Lung (tissue), 12 donors: ENCODE results near the gene USP28. TPM values are rescaled to one million over a fixed set of nuclear protein-coding genes. Genes with fewer than 3 reads are reported as not detected.
A peak's percentile ranks its signal among the peaks of the same experiment; 100 is the strongest.

Experiments
- ATAC-seq: fragments of 200-7000 bp; cut with Tn5 transposase; one replicate; pipeline ENCODE4 v1.9.1; 2020; ENCODE audit warnings: moderate number of reproducible peaks; ENCODE audit not compliant: insufficient read depth, low FRiP score
- DNase-seq, 3 donors: peaks; one replicate each; pipeline ENCODE4 v3.0.0-alpha.2; 2013 to 2017
- H3K27ac ChIP-seq, 2 donors: one replicate each; pipeline ENCODE4 v1.5.1; 2013; ENCODE audit warnings: mild to moderate bottlenecking in 2 of 2, moderate library complexity in 2 of 2, control low read depth in 1 of 2, inconsistent platforms in 1 of 2, low read depth in 1 of 2, low read length in 1 of 2
- H3K27me3 ChIP-seq, 3 donors: one replicate each; pipeline ENCODE4 v1.5.1; 2013; ENCODE audit warnings: low read length in 2 of 3; ENCODE audit not compliant: control insufficient read depth in 3 of 3, insufficient read depth in 3 of 3
- H3K36me3 ChIP-seq, 4 donors: one replicate each; pipeline ENCODE4 v1.5.1; 2013; ENCODE audit warnings: low read length in 4 of 4, mild to moderate bottlenecking in 1 of 4, moderate library complexity in 1 of 4; ENCODE audit not compliant: control insufficient read depth in 4 of 4, insufficient read depth in 4 of 4
- H3K4me1 ChIP-seq, 5 donors: one replicate each; pipeline ENCODE4 v1.5.1; 2013; ENCODE audit warnings: low read length in 5 of 5, mild to moderate bottlenecking in 2 of 5, moderate library complexity in 1 of 5; ENCODE audit not compliant: control insufficient read depth in 5 of 5, insufficient read depth in 5 of 5
- H3K4me3 ChIP-seq: one replicate; pipeline ENCODE4 v1.5.1; 2013; ENCODE audit warnings: mild to moderate bottlenecking, control low read depth, moderate library complexity
- H3K9ac ChIP-seq, 2 donors: one replicate each; pipeline ENCODE4 v1.5.1; 2013; ENCODE audit warnings: low read length in 2 of 2, control low read depth in 1 of 2; ENCODE audit not compliant: insufficient read depth in 1 of 2
- H3K9me3 ChIP-seq, 4 donors: one replicate each; pipeline ENCODE4 v1.5.1; 2013; ENCODE audit warnings: low read length in 3 of 4, mild to moderate bottlenecking in 1 of 4, moderate library complexity in 1 of 4; ENCODE audit not compliant: control insufficient read depth in 4 of 4, insufficient read depth in 3 of 4
- WGBS, 2 donors: extraction: QIAGEN DNeasy Blood & Tissue Kit; methylation state at CpG; one replicate each; pipeline ENCODE4 v1.1.7; 2013; 5-methylcytosine and 5-hydroxymethylcytosine counted together
- polyA plus RNA-seq, 2 donors: library from polyadenylated mRNA; stranded (reverse); fragments of 200-250 nt; gene quantifications; one replicate each; pipeline ENCODE4 v1.2.1, GENCODE V29; 2013
- total RNA-seq, 2 donors: library from RNA; depleted of rRNA in 1 of 2; stranded (reverse); fragments of >200 nt in 1 of 2; gene quantifications; one replicate each; pipeline ENCODE4 v1.2.1, GENCODE V29; 2014 to 2021
- TF ChIP-seq, protein P1 (sequence below): IDR thresholded peaks from 2 replicates; pipeline ENCODE4 v1.5.1; 2012; ENCODE audit warnings: mild to moderate bottlenecking; ENCODE audit errors: control extremely low read depth, extremely low read depth
- donor health status: control.
- donor health status: control.
- donor health status: Bipolar disorder and iron deficiency.
- donor health status: healthy.
- donor health status: DM: yes; HTN: yes; CAD: no.

The USP28 gene
- total and polyA plus RNA-seq, 4 donors: 3.5 to 45.3 (median 14.2) TPM

DNA sequence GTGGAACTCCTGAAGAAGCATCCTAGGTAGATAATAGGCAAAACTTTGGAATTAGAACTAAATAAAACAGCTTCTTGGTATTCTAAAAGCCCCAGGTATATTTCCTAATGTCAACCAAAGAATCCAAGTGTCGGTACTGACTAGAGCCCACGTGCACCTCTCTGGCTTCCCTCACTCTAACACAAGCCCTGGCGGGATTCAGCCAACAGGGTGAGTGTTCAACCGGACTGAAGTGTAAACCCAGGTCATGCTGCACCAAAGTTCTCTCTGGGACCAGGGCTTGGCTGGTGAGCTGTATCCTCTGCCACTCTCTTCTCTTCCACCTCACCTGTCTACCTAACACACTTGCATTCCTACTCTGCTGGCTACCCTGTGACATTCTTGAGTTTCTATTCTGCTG, 40.1 kb downstream of the USP28 start:
- Histone ChIP-seq H3K4me1 (peaks cover 0 to 3% (median 0%) of the 10 kb centered on the region in 5 donors), H3K4me3 (no peak overlapping the region), H3K27ac (no peak overlapping the region), H3K27me3 (no peaks in the 10 kb centered on the region), H3K9me3 (no peaks in the 10 kb centered on the region), H3K9ac (no peak overlapping the region), H3K36me3 (peaks cover 17 to 25% (median 23%) of the 10 kb centered on the region in 4 donors)
- DNase-seq (no peak), ATAC-seq (no peak)
- TF ChIP-seq, protein P1, sequence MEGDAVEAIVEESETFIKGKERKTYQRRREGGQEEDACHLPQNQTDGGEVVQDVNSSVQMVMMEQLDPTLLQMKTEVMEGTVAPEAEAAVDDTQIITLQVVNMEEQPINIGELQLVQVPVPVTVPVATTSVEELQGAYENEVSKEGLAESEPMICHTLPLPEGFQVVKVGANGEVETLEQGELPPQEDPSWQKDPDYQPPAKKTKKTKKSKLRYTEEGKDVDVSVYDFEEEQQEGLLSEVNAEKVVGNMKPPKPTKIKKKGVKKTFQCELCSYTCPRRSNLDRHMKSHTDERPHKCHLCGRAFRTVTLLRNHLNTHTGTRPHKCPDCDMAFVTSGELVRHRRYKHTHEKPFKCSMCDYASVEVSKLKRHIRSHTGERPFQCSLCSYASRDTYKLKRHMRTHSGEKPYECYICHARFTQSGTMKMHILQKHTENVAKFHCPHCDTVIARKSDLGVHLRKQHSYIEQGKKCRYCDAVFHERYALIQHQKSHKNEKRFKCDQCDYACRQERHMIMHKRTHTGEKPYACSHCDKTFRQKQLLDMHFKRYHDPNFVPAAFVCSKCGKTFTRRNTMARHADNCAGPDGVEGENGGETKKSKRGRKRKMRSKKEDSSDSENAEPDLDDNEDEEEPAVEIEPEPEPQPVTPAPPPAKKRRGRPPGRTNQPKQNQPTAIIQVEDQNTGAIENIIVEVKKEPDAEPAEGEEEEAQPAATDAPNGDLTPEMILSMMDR: no peak
- WGBS, 2 donors: 94 to 95% methylated on average over 4 of the region's 4 CpGs

DNA sequence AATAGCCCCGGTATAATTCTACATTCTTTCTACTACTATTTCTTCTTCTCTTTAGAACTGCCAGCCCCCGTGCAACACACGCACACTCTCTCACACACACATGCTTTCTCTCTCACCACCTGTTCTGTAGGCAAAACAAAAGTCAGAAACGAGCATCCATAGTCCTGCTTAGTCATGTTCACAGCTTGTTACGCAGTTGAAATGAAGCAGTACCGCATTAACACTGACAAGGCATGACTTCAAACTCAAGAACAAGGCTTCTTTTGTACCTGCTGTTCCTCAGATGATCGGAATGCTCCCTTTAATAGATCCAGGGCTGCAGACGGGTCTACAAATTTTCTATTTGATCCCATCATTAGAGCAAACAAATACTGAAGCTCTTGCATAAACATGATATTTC, 42.2 kb downstream of the USP28 start:
- Histone ChIP-seq H3K9ac (no peak overlapping the region), H3K9me3 (no peaks in the 10 kb centered on the region), H3K27ac (no peak overlapping the region), H3K27me3 (no peaks in the 10 kb centered on the region), H3K4me3 (no peak overlapping the region), H3K4me1 (peaks cover 0 to 3% (median 0%) of the 10 kb centered on the region in 5 donors), H3K36me3 (peaks cover 12 to 23% (median 18%) of the 10 kb centered on the region in 4 donors)
- TF ChIP-seq, protein P1: no peak
- WGBS, 2 donors: 92 to 94% methylated on average over 8 of the region's 8 CpGs
- ATAC-seq (no peak), DNase-seq (no peak)

DNA sequence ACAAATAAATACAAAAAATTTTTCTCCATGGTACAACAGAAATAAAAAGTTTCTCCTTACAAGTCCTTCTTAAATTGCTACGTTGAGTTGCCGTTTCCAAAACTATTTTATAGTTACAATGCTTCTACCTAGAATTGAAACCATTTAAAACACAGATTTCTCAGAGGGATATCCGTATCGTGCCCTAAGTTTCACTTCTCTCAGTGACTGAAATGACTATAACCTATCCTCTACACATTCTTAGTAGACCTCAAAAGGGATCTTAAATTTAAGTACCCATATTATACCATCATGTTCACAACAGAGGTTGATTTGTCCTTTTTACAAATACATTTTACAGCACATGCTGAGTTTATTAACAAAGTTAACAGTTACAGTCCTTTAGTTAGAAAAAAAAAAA, 44.1 kb downstream of the USP28 start:
- H3K27me3 ChIP-seq: no peaks in the 10 kb centered on the region
- no peaks in the 10 kb centered on the region for H3K4me1 ChIP-seq
- TF ChIP-seq, protein P1: no peak
- 89 to 91% methylated on average over 4 of the region's 4 CpGs for WGBS, 2 donors
- H3K36me3 ChIP-seq: peaks cover 8 to 24% (median 14%) of the 10 kb centered on the region in 4 donors
- H3K9me3 ChIP-seq: no peaks in the 10 kb centered on the region
- ATAC-seq (no peak), DNase-seq (no peak)
- peak overlapping the region in 1 of 2 donors; percentile 28 for H3K9ac ChIP-seq
- H3K4me3 ChIP-seq: no peak overlapping the region
- H3K27ac ChIP-seq: no peak overlapping the region

DNA sequence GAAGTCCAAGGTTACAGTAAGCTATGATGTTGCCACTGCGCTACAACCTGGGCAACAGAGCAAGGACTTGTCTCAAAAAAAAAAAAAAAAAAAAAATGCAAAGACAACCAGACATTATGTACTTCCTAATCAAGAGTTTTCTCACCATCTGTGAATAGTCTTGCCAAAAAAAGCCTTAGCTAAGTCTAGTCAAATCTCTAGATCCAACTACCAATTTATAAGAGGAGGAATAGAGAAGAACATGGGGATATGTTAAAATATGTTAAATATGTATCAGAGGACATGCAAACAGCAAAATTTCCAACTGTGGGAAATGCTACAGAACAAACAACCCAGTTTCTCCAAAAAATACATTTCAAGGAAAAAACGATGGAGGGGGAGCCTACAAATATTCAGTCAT, 45.6 kb downstream of the USP28 start:
- no peak overlapping the region for H3K27ac ChIP-seq
- H3K27me3 ChIP-seq: no peaks in the 10 kb centered on the region
- H3K4me3 ChIP-seq: no peak overlapping the region
- no peaks in the 10 kb centered on the region for H3K4me1 ChIP-seq
- ATAC-seq (no peak), DNase-seq (no peak)
- 92 to 93% methylated on average over 2 of the region's 2 CpGs for WGBS, 2 donors
- no peaks in the 10 kb centered on the region for H3K9me3 ChIP-seq
- H3K9ac ChIP-seq: no peak overlapping the region
- TF ChIP-seq, protein P1: no peak
- H3K36me3 ChIP-seq: peaks cover 2 to 27% (median 22%) of the 10 kb centered on the region in 4 donors
